GM12878 (cell line): ENCODE measurements around the gene HECTD2.

Experiments
- ATF2 ChIP-seq: IDR thresholded peaks from 2 replicates; pipeline ENCODE4 v1.6.1; 2012; ENCODE audit warnings: low read length, inconsistent platforms
- CHD1 ChIP-seq: IDR thresholded peaks from 2 replicates; pipeline ENCODE4 v1.6.1; 2012; ENCODE audit warnings: low read depth, low read length, improper control_type of control experiment
- EZH2 ChIP-seq: IDR thresholded peaks from 2 replicates; pipeline ENCODE4 v1.6.1; 2012; ENCODE audit warnings: low read depth, mild to moderate bottlenecking, control low read depth, inconsistent platforms, low read length, borderline replicate concordance; ENCODE audit not compliant: control insufficient read depth
- FOXK2 ChIP-seq: fragments of 450-650 bp; IDR thresholded peaks from 2 replicates; pipeline ENCODE4 v1.6.1; 2017; ENCODE audit warnings: mild to moderate bottlenecking, moderate library complexity
- NRF1 ChIP-seq: conservative IDR thresholded peaks from 2 replicates; pipeline ENCODE4 v1.6.1; 2011; ENCODE audit warnings: mild to moderate bottlenecking, low read depth, low read length, improper control_type of control experiment
- RAD21 ChIP-seq: IDR thresholded peaks from 2 replicates; pipeline ENCODE4 v1.6.1; 2011; ENCODE audit warnings: mild to moderate bottlenecking, low read depth, low read length, moderate library complexity; ENCODE audit not compliant: insufficient read depth
- RCOR1 ChIP-seq: conservative IDR thresholded peaks from 2 replicates; pipeline ENCODE4 v1.6.1; 2012; ENCODE audit warnings: low read depth, low read length, improper control_type of control experiment
- SMC3 ChIP-seq: IDR thresholded peaks from 2 replicates; pipeline ENCODE4 v1.6.1; 2011; ENCODE audit warnings: low read length, improper control_type of control experiment, borderline replicate concordance
- SREBF2 ChIP-seq: IDR thresholded peaks from 2 replicates; pipeline ENCODE4 v1.6.1; 2012; ENCODE audit warnings: mild to moderate bottlenecking, low read length
- TAF1 ChIP-seq: IDR thresholded peaks from 2 replicates; pipeline ENCODE4 v1.6.1; 2011; ENCODE audit warnings: mild to moderate bottlenecking, low read depth, low read length, borderline replicate concordance
- WRNIP1 ChIP-seq: IDR thresholded peaks from 2 replicates; pipeline ENCODE4 v1.6.1; 2011; ENCODE audit warnings: low read depth, low read length, improper control_type of control experiment, borderline replicate concordance
- TF ChIP-seq, protein P1 (sequence below), 3 experiments: IDR thresholded peaks in 2 of 3; conservative IDR thresholded peaks in 1 of 3; 2 replicates each; pipeline ENCODE4 v1.5.1; 2011; ENCODE audit warnings: low read depth in 3 of 3, low read length in 3 of 3, mild to moderate bottlenecking in 3 of 3, control low read depth in 2 of 3, moderate library complexity in 2 of 3, inconsistent platforms in 1 of 3, mixed read lengths in 1 of 3; ENCODE audit not compliant: control insufficient read depth in 2 of 3, insufficient read depth in 1 of 3; ENCODE audit errors: extremely low read depth in 1 of 3
- TF ChIP-seq, protein P2 (sequence below): IDR thresholded peaks from 2 replicates; pipeline ENCODE4 v1.6.1; 2012; ENCODE audit warnings: mild to moderate bottlenecking, low read depth, low read length

- TF ChIP-seq, protein P1, sequence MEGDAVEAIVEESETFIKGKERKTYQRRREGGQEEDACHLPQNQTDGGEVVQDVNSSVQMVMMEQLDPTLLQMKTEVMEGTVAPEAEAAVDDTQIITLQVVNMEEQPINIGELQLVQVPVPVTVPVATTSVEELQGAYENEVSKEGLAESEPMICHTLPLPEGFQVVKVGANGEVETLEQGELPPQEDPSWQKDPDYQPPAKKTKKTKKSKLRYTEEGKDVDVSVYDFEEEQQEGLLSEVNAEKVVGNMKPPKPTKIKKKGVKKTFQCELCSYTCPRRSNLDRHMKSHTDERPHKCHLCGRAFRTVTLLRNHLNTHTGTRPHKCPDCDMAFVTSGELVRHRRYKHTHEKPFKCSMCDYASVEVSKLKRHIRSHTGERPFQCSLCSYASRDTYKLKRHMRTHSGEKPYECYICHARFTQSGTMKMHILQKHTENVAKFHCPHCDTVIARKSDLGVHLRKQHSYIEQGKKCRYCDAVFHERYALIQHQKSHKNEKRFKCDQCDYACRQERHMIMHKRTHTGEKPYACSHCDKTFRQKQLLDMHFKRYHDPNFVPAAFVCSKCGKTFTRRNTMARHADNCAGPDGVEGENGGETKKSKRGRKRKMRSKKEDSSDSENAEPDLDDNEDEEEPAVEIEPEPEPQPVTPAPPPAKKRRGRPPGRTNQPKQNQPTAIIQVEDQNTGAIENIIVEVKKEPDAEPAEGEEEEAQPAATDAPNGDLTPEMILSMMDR (IDR thresholded peaks at IDR 0.05 in 2 of 3, conservative IDR thresholded peaks at IDR 0.05 in 1 of 3; ENCODE audit: control insufficient read depth in 2 of 3, extremely low read depth in 1 of 3, insufficient read depth in 1 of 3, low read depth in 3 of 3, low read length in 3 of 3) = peak in 2 of 3 experiments; percentile 28 to 38; a peak in 3 of 6 replicates
- TF ChIP-seq, protein P2, sequence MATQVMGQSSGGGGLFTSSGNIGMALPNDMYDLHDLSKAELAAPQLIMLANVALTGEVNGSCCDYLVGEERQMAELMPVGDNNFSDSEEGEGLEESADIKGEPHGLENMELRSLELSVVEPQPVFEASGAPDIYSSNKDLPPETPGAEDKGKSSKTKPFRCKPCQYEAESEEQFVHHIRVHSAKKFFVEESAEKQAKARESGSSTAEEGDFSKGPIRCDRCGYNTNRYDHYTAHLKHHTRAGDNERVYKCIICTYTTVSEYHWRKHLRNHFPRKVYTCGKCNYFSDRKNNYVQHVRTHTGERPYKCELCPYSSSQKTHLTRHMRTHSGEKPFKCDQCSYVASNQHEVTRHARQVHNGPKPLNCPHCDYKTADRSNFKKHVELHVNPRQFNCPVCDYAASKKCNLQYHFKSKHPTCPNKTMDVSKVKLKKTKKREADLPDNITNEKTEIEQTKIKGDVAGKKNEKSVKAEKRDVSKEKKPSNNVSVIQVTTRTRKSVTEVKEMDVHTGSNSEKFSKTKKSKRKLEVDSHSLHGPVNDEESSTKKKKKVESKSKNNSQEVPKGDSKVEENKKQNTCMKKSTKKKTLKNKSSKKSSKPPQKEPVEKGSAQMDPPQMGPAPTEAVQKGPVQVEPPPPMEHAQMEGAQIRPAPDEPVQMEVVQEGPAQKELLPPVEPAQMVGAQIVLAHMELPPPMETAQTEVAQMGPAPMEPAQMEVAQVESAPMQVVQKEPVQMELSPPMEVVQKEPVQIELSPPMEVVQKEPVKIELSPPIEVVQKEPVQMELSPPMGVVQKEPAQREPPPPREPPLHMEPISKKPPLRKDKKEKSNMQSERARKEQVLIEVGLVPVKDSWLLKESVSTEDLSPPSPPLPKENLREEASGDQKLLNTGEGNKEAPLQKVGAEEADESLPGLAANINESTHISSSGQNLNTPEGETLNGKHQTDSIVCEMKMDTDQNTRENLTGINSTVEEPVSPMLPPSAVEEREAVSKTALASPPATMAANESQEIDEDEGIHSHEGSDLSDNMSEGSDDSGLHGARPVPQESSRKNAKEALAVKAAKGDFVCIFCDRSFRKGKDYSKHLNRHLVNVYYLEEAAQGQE = no peak
- no peak for TF ChIP-seq CHD1
- TF ChIP-seq RAD21 = peak; percentile 41
- TF ChIP-seq EZH2 = no peak
- TF ChIP-seq ATF2 = no peak
- TF ChIP-seq NRF1 = no peak
- no peak for TF ChIP-seq RCOR1
- no peak for TF ChIP-seq WRNIP1
- peak; percentile 25; the same call in 1 of the 2 replicates for TF ChIP-seq SMC3
- no peak for TF ChIP-seq FOXK2
- TF ChIP-seq TAF1 = no peak
- TF ChIP-seq SREBF2 = no peak
These were observed 141.7 kb downstream of the HECTD2 start for GRCh38 chr10:91551856-91552255.
